Panc1 (cell line): ENCODE measurements around the gene FUBP1. TPM values are rescaled to one million over a fixed set of nuclear protein-coding genes. Genes with fewer than 3 reads are reported as not detected.
A peak's percentile ranks its signal among the peaks of the same experiment; 100 is the strongest.

ENCODE experiments used
- ATAC-seq: fragments of 200-7000 bp; cut with Tn5 transposase; 2 replicates; pipeline ENCODE4 v1.9.1; 2020; ENCODE audit warnings: mild to moderate bottlenecking, moderate library complexity
- BruUV-seq: library from RNA; stranded (reverse); fragments of 400-500 nt; replicated peaks from 2 replicates; lab custom pipeline; 2021; lab: Mats Ljungman, UMichigan
- CTCF ChIA-PET: fragments of 300-600 bp; sonication (Branson Sonifier 250); formaldehyde crosslinking; loops from one replicate; lab custom pipeline; 2022; ENCODE audit warnings: antibody characterized with exemption; lab: Charles Lee
- POLR2A ChIA-PET: fragments of 300-600 bp; sonication (Branson Sonifier 250); formaldehyde crosslinking; loops from one replicate; lab custom pipeline; 2022; ENCODE audit warnings: antibody characterized with exemption; lab: Charles Lee
- DNase-seq: peaks from one replicate; pipeline ENCODE4 v3.0.0-alpha.2; 2010; ENCODE audit warnings: low read depth, low spot score
- H3K27ac ChIP-seq: 2 replicates; pipeline ENCODE4 v1.5.1; 2011; ENCODE audit warnings: mild to moderate bottlenecking, low read length, inconsistent platforms
- H3K27me3 ChIP-seq: fragments of 200-500 bp; sonication (Bioruptor generic); 2 replicates; pipeline ENCODE4 v1.6.0; 2014; ENCODE audit warnings: low read length, inconsistent platforms; ENCODE audit not compliant: control insufficient read depth, insufficient read depth
- H3K36me3 ChIP-seq: fragments of 200-500 bp; sonication (Bioruptor generic); 2 replicates; pipeline ENCODE4 v1.5.1; 2014; ENCODE audit warnings: inconsistent platforms, mild to moderate bottlenecking, low read length, moderate library complexity; ENCODE audit not compliant: control insufficient read depth, insufficient read depth
- H3K4me1 ChIP-seq: 2 replicates; pipeline ENCODE4 v1.5.1; 2011; ENCODE audit warnings: inconsistent platforms, mild to moderate bottlenecking, low read length, moderate library complexity; ENCODE audit not compliant: control insufficient read depth, insufficient read depth
- H3K4me3 ChIP-seq, 2 experiments: 2 replicates each; pipeline ENCODE4 v1.5.1; 2011 to 2012; ENCODE audit warnings: low read depth in 2 of 2, low read length in 2 of 2, mild to moderate bottlenecking in 2 of 2, inconsistent platforms in 1 of 2, moderate library complexity in 1 of 2
- H3K9me3 ChIP-seq: fragments of 200-500 bp; sonication (Bioruptor generic); 2 replicates; pipeline ENCODE4 v1.5.1; 2014; ENCODE audit warnings: low read depth, mild to moderate bottlenecking, inconsistent platforms, low read length, moderate library complexity; ENCODE audit not compliant: control insufficient read depth, insufficient read depth
- POLR2AphosphoS5 ChIP-seq: IDR thresholded peaks from 2 replicates; pipeline ENCODE4 v1.6.1; 2012; ENCODE audit warnings: mild to moderate bottlenecking, low read depth, low read length, moderate library complexity
- SIN3A ChIP-seq: IDR thresholded peaks from 2 replicates; pipeline ENCODE4 v1.6.1; 2012; ENCODE audit warnings: low read depth, mild to moderate bottlenecking, low read length, moderate library complexity, borderline replicate concordance; ENCODE audit not compliant: insufficient read depth
- TCF7L2 ChIP-seq: IDR thresholded peaks from 2 replicates; pipeline ENCODE4 v1.6.1; 2011; ENCODE audit warnings: mild to moderate bottlenecking, low read depth, low read length, inconsistent platforms
- in situ Hi-C: cut with HindIII; loops from 2 replicates; pipeline ENCODE4 v1.10.0; 2016; ENCODE audit warnings: low sequenced_read_pairs, low pct_unique_long_range_greater_than_20kb
- intact Hi-C: fragments of 100-400 bp; cut with micrococcal nuclease; formaldehyde crosslinking; loops from one replicate; pipeline ENCODE4 v1.10.0; 2022; ENCODE audit not compliant: unreplicated experiment
- total RNA-seq: library from RNA; stranded (reverse); gene quantifications from one replicate; pipeline ENCODE4 v1.2.1, GENCODE V29; 2021; ENCODE audit not compliant: unreplicated experiment
- TF ChIP-seq, protein P1 (sequence below): fragments of 450-650 bp; IDR thresholded peaks from 2 replicates; pipeline ENCODE4 v1.5.1; 2017; ENCODE audit warnings: mild to moderate bottlenecking
- TF ChIP-seq, protein P2 (sequence below), 2 experiments: IDR thresholded peaks; 2 replicates each; pipeline ENCODE4 v1.6.1; 2011 to 2012; ENCODE audit warnings: low read depth in 2 of 2, control low read depth in 1 of 2, low read length in 1 of 2, mild to moderate bottlenecking in 1 of 2, moderate library complexity in 1 of 2; ENCODE audit not compliant: insufficient read depth in 1 of 2

Gene FUBP1
- total RNA-seq, 1 experiment from 2014 or later = 150 TPM

DNA sequence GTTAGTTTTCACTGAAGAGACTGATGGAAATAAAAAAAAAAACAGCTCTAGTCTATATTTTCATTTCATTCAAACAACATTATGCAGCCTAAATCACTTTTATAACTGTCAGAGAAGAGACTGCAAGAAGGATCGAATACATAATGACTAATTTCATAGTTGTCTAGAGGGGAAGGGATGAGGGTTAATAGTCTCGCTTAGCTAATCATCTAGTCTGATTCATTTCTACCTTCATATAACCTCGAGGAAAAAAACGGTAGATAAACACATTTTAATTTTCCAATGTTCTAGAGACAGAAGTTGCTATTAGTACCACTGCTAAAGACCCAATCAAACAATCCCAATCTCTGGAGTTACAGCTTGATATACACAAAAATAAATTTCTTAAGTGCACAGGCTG lies 3.5 kb downstream of the FUBP1 start:
- ChIA-PET CTCF (no interaction called here), POLR2A (interaction anchor here (0.8 to 1.2 kb wide), 3 partner anchors 19 to 127 kb away, joined by 3 to 8 read pairs (median 5); no protein-coding TSS in a partner anchor)
- no TSS peak for BruUV-seq
- intact Hi-C loops (loop anchor here (5.0 kb wide), 1 partner anchor 137 kb away; no protein-coding TSS in a partner anchor), in situ Hi-C loops (no loop called here)
- no peak for DNase-seq
- no peaks in the 10 kb centered on the region for H3K9me3 ChIP-seq
- no peak overlapping the region for H3K27ac ChIP-seq
- peaks cover 19% of the 10 kb centered on the region for H3K36me3 ChIP-seq
- no peak for ATAC-seq
- peak overlapping the region; percentile 32 to 96; a peak in 3 of 4 replicates for H3K4me3 ChIP-seq
- peaks cover 14% of the 10 kb centered on the region for H3K4me1 ChIP-seq
- no peaks in the 10 kb centered on the region for H3K27me3 ChIP-seq
- TF ChIP-seq, protein P1, sequence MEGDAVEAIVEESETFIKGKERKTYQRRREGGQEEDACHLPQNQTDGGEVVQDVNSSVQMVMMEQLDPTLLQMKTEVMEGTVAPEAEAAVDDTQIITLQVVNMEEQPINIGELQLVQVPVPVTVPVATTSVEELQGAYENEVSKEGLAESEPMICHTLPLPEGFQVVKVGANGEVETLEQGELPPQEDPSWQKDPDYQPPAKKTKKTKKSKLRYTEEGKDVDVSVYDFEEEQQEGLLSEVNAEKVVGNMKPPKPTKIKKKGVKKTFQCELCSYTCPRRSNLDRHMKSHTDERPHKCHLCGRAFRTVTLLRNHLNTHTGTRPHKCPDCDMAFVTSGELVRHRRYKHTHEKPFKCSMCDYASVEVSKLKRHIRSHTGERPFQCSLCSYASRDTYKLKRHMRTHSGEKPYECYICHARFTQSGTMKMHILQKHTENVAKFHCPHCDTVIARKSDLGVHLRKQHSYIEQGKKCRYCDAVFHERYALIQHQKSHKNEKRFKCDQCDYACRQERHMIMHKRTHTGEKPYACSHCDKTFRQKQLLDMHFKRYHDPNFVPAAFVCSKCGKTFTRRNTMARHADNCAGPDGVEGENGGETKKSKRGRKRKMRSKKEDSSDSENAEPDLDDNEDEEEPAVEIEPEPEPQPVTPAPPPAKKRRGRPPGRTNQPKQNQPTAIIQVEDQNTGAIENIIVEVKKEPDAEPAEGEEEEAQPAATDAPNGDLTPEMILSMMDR = no peak
- no peak for TF ChIP-seq SIN3A
- no peak for TF ChIP-seq POLR2AphosphoS5
- TF ChIP-seq, protein P2, sequence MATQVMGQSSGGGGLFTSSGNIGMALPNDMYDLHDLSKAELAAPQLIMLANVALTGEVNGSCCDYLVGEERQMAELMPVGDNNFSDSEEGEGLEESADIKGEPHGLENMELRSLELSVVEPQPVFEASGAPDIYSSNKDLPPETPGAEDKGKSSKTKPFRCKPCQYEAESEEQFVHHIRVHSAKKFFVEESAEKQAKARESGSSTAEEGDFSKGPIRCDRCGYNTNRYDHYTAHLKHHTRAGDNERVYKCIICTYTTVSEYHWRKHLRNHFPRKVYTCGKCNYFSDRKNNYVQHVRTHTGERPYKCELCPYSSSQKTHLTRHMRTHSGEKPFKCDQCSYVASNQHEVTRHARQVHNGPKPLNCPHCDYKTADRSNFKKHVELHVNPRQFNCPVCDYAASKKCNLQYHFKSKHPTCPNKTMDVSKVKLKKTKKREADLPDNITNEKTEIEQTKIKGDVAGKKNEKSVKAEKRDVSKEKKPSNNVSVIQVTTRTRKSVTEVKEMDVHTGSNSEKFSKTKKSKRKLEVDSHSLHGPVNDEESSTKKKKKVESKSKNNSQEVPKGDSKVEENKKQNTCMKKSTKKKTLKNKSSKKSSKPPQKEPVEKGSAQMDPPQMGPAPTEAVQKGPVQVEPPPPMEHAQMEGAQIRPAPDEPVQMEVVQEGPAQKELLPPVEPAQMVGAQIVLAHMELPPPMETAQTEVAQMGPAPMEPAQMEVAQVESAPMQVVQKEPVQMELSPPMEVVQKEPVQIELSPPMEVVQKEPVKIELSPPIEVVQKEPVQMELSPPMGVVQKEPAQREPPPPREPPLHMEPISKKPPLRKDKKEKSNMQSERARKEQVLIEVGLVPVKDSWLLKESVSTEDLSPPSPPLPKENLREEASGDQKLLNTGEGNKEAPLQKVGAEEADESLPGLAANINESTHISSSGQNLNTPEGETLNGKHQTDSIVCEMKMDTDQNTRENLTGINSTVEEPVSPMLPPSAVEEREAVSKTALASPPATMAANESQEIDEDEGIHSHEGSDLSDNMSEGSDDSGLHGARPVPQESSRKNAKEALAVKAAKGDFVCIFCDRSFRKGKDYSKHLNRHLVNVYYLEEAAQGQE (IDR thresholded peaks at IDR 0.05; ENCODE audit: insufficient read depth in 1 of 2, low read depth in 2 of 2, low read length in 1 of 2) = no peak
- no peak for TF ChIP-seq TCF7L2

DNA sequence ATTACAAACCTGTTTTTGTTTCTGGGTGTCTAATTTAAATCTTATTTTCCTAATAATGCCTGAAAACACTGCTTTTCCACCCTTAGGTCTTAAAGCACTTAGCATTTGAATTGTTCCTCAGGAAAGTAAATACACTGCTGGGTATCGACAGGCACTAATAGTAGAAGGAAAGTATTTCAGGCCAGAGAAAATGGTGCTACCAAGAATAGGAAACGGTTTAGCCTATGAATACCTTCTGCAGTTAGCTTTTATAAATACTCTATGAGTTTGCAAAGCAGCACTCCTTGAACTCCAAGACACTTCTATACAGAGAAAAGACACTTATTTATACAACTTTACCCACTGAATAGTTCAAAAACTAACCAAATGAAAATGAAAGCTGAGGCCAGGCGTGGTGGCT lies 6.8 kb downstream of the FUBP1 start:
- DNase-seq (no peak), ATAC-seq (no peak)
- peaks cover 38% of the 10 kb centered on the region for H3K36me3 ChIP-seq
- intact Hi-C loops = no loop called here
- H3K27me3 ChIP-seq = no peaks in the 10 kb centered on the region
- ChIA-PET CTCF (no interaction called here), POLR2A (interaction anchor here (0.7 kb wide), 1 partner anchor 277 kb away, joined by 13 read pairs; no protein-coding TSS in a partner anchor)
- in situ Hi-C loops = no loop called here
- BruUV-seq = no TSS peak
- H3K4me1 ChIP-seq = peaks cover 14% of the 10 kb centered on the region
- H3K27ac ChIP-seq = no peak overlapping the region
- no peaks in the 10 kb centered on the region for H3K9me3 ChIP-seq
- no peak for TF ChIP-seq SIN3A
- no peak overlapping the region for H3K4me3 ChIP-seq

DNA sequence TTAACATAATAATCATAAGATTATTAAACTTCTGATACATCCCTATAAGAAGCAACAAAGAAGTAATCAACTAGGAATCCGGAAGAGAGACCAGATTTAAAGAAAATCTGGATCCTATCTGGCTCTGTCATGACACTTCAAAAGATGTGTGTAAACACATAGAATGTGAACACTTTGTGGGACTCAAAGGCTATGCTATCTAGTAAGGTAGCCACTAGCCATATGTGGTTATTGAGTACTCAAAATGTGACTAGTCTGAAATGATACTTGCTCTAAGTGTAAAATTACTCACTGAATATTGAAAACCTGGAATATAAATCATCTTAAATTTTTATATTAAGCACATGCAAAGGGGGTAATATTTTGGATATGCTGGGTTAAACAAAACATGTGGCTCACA lies 8.7 kb downstream of the FUBP1 start:
- in situ Hi-C loops = no loop called here
- H3K9me3 ChIP-seq = no peaks in the 10 kb centered on the region
- ChIA-PET CTCF (no interaction called here), POLR2A (interaction anchor here (0.9 kb wide), 1 partner anchor 34 kb away, joined by 4 read pairs; no protein-coding TSS in a partner anchor)
- H3K27me3 ChIP-seq = no peaks in the 10 kb centered on the region
- H3K27ac ChIP-seq = no peak overlapping the region
- DNase-seq (no peak), ATAC-seq (no peak)
- peaks cover 7% of the 10 kb centered on the region for H3K4me1 ChIP-seq
- intact Hi-C loops = no loop called here
- TF ChIP-seq, protein P2 (IDR thresholded peaks at IDR 0.05; ENCODE audit: insufficient read depth in 1 of 2, low read depth in 2 of 2, low read length in 1 of 2) = no peak
- TF ChIP-seq SIN3A (no peak), POLR2AphosphoS5 (no peak), TCF7L2 (no peak)
- TF ChIP-seq, protein P1 = no peak
- BruUV-seq = no TSS peak
- no peak overlapping the region for H3K4me3 ChIP-seq
- peaks cover 54% of the 10 kb centered on the region for H3K36me3 ChIP-seq
